Body of pancreas (tissue), 4 donors: Measurements from ENCODE around the gene CHAF1A. TPM values are rescaled to one million over a fixed set of nuclear protein-coding genes. Genes with fewer than 3 reads are reported as not detected.

Experiments
- ATAC-seq: fragments of 150-250 bp; one replicate; pipeline ENCODE4 v1.9.1; 2016
- DNase-seq, 4 donors: peaks; one replicate each; pipeline ENCODE4 v3.0.0-alpha.2; 2019
- H3K27ac ChIP-seq, 4 donors: fragments of 200-600 bp; sonication (generic); 1 replicate in 3 of 4; 2 replicates in 1 of 4; pipeline versions ENCODE4 v1.5.1 to v1.6.1; 2016 to 2019; ENCODE audit warnings: mild to moderate bottlenecking in 1 of 4, mixed read lengths in 1 of 4, moderate library complexity in 1 of 4
- H3K27me3 ChIP-seq, 2 donors: fragments of 200-600 bp; sonication (generic); one replicate each; pipeline ENCODE4 v1.6.0; 2016; ENCODE audit warnings: mild to moderate bottlenecking in 1 of 2
- H3K36me3 ChIP-seq, 2 donors: fragments of 200-600 bp; sonication (generic); replicated peaks in 1 of 2; 2 replicates each; pipeline ENCODE4 v1.5.1; 2016; ENCODE audit warnings: low read depth in 2 of 2; ENCODE audit not compliant: insufficient read depth in 1 of 2
- H3K4me1 ChIP-seq: fragments of 200-600 bp; sonication (generic); one replicate; pipeline ENCODE4 v1.6.0; 2016
- H3K4me3 ChIP-seq, 2 donors: fragments of 200-600 bp; sonication (generic); 1 replicate in 1 of 2; 2 replicates in 1 of 2; pipeline ENCODE4 v1.5.1; 2016 to 2019
- H3K9me3 ChIP-seq, 3 donors: fragments of 200-600 bp; sonication (generic); 1 replicate in 2 of 3; 2 replicates in 1 of 3; pipeline ENCODE4 v1.5.1; 2016
- CTCF ChIP-seq, 7 experiments: fragments of 450-650 bp in 4 of 7; fragments of 200-600 bp in 3 of 7; sonication (generic) in 3 of 7; IDR thresholded peaks; one replicate each; pipeline ENCODE4 v1.5.1; 2016 to 2019; ENCODE audit warnings: antibody characterized with exemption in 7 of 7
- POLR2A ChIP-seq, 3 donors: fragments of 450-650 bp; IDR thresholded peaks; one replicate each; pipeline ENCODE4 v1.6.1; 2016; ENCODE audit warnings: antibody characterized with exemption in 3 of 3, mild to moderate bottlenecking in 2 of 3
- WGBS, 2 donors: methylation state at CpG; one replicate each; pipeline ENCODE4 v1.1.5; 2017; 5-methylcytosine and 5-hydroxymethylcytosine counted together
- intact Hi-C: fragments of 100-400 bp; cut with DNase I; formaldehyde crosslinking; loops from one replicate; pipeline ENCODE4 v1.15.1; 2023
- total RNA-seq, 2 donors: library from RNA; depleted of rRNA; stranded (reverse); fragments of >200 nt; gene quantifications; one replicate each; pipeline ENCODE4 v1.1.0, GENCODE V29; 2016

Gene CHAF1A
- total RNA-seq, 2 donors from 2014 or later: 3.4 to 6.3 TPM

GRCh38 chr19:4441994-4442818 lies 39.8 kb downstream of the CHAF1A start:
- Histone ChIP-seq H3K36me3 (peaks cover 12 to 21% of the 10 kb centered on the region in 2 donors), H3K27me3 (no peaks in the 10 kb centered on the region), H3K4me1 (no peaks in the 10 kb centered on the region), H3K27ac (no peak overlapping the region), H3K9me3 (no peaks in the 10 kb centered on the region), H3K4me3 (no peak overlapping the region)
- TF ChIP-seq POLR2A (IDR thresholded peaks at IDR 0.05) (no peak), CTCF (IDR thresholded peaks at IDR 0.05) (no peak)
- ATAC-seq (no peak), DNase-seq (no peak)
- intact Hi-C loops: no loop called here
- WGBS, 2 donors: 76 to 78% methylated on average over 16 to 22 of the region's 22 CpGs

DNA sequence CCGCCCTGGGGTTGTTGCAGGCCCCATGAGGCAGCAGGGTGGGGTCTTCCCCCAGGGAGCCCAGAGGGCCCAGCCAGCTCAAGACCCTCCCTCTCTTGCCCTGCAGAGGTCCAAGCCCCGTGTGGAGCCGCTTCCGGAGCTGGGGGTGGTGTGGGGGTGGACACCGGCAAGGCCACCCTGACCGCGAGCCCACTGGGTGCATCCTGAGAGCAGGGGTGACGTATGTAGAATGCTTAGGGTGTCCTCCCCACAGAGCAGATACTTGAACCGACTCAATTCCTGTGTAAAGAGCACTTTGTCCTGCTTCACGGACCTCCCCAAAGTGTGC lies 40.3 kb downstream of the CHAF1A start:
- ATAC-seq: no peak
- H3K27me3 ChIP-seq: no peaks in the 10 kb centered on the region
- H3K27ac ChIP-seq: no peak overlapping the region
- H3K9me3 ChIP-seq: no peaks in the 10 kb centered on the region
- H3K4me1 ChIP-seq: peaks cover 1% of the 10 kb centered on the region
- intact Hi-C loops: no loop called here
- peaks cover 12 to 27% of the 10 kb centered on the region in 2 donors for H3K36me3 ChIP-seq
- TF ChIP-seq CTCF (IDR thresholded peaks at IDR 0.05) (no peak), POLR2A (IDR thresholded peaks at IDR 0.05) (no peak)
- 76% methylated on average over 8 of the region's 10 CpGs; no CpG with 5 or more reads in 1 of the 2 donors for WGBS, 2 donors
- no peak for DNase-seq
- no peak overlapping the region for H3K4me3 ChIP-seq

GRCh38 chr19:4443188-4443587 lies 40.7 kb downstream of the CHAF1A start:
- Histone ChIP-seq H3K9me3 (no peaks in the 10 kb centered on the region), H3K4me3 (no peak overlapping the region), H3K27me3 (no peaks in the 10 kb centered on the region), H3K4me1 (peaks cover 6% of the 10 kb centered on the region), H3K36me3 (peaks cover 12 to 27% of the 10 kb centered on the region in 2 donors), H3K27ac (no peak overlapping the region)
- TF ChIP-seq POLR2A (IDR thresholded peaks at IDR 0.05) (no peak), CTCF (IDR thresholded peaks at IDR 0.05) (no peak)
- ATAC-seq: no peak
- DNase-seq: no peak
- intact Hi-C loops: no loop called here
- WGBS, 2 donors: 85 to 90% methylated on average over 9 to 15 of the region's 15 CpGs

DNA sequence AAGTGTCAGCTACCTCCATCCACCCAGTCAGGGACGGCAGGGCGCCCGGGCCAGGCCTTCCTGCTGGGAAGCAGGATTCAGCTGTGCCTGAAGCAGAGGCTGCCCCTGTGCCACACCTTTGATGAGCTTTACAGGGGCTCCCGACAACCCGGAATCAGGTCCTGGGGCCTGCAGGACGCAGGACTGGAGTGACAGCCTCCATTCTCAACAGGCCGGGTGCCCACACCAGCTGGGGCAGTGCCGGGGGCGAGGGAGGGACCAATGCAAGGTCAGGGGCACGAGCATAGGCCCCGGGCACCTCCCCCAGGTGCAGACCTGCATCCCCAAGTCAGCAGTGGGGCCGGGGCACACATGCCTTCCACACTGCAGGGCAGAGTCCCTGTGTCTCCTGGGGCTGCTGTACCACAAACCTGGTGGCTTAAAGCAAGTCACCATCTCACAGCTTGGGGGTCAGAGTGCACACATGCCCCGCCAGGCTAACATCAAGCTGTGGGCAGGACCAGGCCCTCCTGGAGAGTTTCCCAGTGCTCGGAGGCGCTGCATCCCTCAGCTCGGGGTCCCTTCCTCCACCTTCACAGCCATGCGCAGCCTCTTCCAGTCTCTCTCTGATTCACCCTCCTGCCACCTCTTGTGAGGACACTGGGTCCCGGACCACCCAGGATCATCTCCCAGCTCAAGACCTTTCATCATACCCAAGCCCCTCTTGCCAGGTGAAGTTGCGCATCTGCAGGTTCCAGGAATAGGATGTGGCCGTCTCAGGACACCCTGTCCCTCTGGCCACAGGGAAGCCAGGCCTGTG lies 41.7 kb downstream of the CHAF1A start:
- DNase-seq: no peak

More for the DNA sequence above, 41.7 kb downstream of the CHAF1A start:
- ATAC-seq: no peak
- H3K36me3 ChIP-seq: peaks cover 12 to 27% of the 10 kb centered on the region in 2 donors
- H3K27ac ChIP-seq: no peak overlapping the region
- peaks cover 15% of the 10 kb centered on the region for H3K4me1 ChIP-seq
- TF ChIP-seq POLR2A (IDR thresholded peaks at IDR 0.05) (no peak), CTCF (IDR thresholded peaks at IDR 0.05) (no peak)
- no peak overlapping the region for H3K4me3 ChIP-seq
- intact Hi-C loops: no loop called here
- 84 to 87% methylated on average over 6 to 20 of the region's 20 CpGs for WGBS, 2 donors
- no peaks in the 10 kb centered on the region for H3K27me3 ChIP-seq
- H3K9me3 ChIP-seq: no peaks in the 10 kb centered on the region
